GM19372 (cell line): ENCODE measurements around the gene BTAF1.

Experiments
- ATAC-seq: cut with Tn5 transposase; IDR thresholded peaks from one replicate; pipeline ENCODE4 v1.9.1; 2021; ENCODE audit warnings: mild to moderate bottlenecking, low read depth, moderate library complexity; ENCODE audit not compliant: unreplicated experiment

The BTAF1 gene

DNA sequence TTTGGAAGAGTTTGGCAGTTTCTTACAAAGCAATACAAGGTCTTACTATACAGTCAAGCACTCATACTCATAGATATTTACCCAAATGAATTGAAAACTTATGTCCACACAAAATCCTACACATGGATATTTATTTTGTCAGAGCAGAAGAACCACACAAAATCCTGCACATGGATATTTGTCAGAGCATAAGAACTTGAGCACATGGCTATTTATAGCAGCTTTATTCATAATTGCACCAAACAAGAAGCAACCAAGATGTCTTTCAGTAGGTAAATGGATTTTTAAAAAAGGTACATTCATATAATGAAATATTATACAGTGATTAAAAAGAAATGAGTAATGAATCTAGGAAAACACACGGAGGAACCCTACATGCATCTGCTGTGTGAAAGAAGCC, 115.4 kb downstream of the BTAF1 start:
- no peak for ATAC-seq

- ATAC-seq: no peak
Observed at GRCh38 chr10:92042541-92042940, 119.0 kb downstream of the BTAF1 start.

DNA sequence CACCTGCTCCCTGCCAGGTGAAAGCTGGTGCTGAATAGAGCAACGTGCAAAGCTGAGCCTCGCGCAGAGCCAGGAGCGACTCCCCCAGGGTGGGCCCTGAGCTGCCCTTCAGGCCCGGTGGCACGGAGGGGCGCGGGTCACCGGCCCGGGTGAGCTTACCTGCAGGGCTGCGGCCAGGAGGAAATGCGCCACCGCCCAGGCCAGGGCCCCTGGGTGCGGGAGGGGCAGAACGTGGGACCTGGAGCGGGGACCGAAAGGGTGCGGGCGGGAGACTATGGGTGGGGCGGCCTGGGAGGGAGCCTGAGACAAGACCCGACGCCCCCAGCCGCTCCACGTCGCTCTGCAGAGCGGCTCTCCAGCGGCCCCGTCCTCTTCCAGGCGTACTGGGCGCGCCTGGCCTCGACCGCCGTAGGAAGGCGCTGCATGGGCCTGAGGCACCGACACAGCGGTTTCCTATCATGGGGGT, 122.1 kb downstream of the BTAF1 start:
- ATAC-seq: no peak

DNA sequence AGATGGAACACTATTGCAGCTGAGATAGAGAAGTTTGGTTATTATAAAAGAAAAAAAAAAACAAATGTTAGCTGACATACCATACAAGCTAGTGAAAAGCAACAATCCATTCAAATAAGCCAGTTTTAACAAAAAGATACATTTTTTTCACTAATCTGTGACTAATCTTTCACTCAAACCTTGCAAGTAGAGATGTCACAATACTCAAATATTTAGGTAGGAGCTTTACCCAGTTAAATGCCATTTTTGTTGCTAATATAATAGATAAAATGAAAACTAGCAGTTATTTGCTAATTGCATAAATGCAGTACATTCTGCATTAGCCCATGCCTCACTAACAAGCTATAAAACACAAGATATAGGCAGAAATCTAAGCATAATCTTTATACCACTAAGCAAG, 123.6 kb downstream of the BTAF1 start:
- no peak for ATAC-seq

- no peak for ATAC-seq
Observed at GRCh38 chr10:92052088-92052487, 128.5 kb downstream of the BTAF1 start.

DNA sequence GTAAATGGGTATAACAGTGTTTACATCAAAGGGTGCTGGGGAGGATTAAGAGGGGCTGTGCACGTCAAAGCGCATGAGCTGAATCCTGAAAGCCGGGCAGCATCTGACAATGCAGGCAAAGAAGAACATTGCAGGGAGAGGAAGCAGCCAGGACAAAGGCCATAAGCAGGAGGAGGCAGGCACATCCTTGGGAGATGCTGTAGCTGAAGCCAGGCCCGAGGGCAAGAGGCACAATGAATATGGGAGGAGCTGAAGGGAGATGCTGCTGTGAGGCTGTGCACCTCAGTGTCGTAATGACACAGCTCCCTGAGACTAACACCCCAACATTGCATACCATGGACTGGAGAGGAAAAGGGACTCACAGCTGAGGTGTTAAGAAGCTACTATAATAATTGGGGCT, 129.2 kb downstream of the BTAF1 start:
- no peak for ATAC-seq

- ATAC-seq: no peak
Observed at GRCh38 chr10:92054807-92055206, 131.2 kb downstream of the BTAF1 start.

- no peak for ATAC-seq
Observed at GRCh38 chr10:92062273-92062672, 138.7 kb downstream of the BTAF1 start.

GRCh38 chr10:92064506-92064905, 140.9 kb downstream of the BTAF1 start:
- ATAC-seq: no peak

- no peak for ATAC-seq
Observed at GRCh38 chr10:92066386-92066785, 142.8 kb downstream of the BTAF1 start.

DNA sequence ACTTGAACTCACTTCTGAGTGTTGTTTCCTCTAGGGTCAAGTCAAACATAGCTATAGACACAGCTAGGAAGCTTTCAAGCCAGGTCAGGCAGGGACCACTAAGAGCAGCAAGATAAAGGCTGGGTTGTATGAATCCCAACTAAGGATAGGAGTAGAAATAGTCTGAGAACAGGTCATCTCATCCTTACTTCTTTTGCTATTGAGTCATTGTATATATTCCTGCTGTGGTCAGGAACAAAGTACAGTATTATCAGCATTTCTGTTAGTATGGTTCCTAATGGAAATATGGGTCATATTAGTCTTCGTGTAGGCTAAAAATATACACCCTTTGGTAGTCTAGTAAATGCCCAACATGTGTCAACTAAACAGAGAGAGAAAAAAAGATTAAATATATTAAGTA, 145.3 kb downstream of the BTAF1 start:
- ATAC-seq: no peak

- no peak for ATAC-seq
Observed at GRCh38 chr10:92074126-92074887, 150.7 kb downstream of the BTAF1 start.

DNA sequence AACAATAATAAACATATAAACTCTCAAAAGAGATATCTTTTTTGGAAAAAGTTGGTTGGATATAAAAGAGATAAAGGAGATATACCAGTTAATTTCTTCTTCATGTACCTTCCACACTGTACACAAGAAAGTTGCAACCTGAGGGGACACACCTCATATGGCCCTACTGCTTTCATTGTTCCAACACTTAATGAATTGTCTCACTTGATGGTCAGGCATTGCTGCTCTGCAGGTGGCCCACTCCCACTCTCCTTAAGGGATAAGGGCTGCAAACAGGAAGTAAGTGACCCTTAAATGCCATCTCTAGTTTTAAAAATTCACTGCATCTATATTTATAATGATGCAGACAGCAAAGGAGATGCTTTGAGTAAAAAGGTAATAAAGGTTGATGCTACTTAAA, 152.3 kb downstream of the BTAF1 start:
- ATAC-seq: no peak

DNA sequence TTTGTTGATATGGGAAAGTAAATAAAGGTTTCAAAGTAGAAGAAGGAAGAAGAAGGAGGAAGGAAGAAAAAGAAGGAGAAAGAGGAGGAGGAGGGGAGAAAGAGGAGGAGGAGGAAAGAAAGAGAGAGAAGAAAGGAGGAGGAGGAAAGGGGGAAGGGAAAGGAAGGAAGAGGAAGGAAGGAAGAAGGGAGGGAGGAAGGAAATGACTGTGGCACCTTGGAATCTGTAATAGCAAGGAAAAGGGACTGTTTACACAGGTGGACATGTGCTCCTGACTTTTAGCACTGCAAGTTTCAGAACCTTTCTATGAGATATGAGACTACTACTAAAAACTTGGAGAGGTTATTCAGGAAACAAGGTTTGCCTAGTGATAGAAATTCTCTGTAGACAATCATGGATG, 153.2 kb downstream of the BTAF1 start:
- no peak for ATAC-seq

DNA sequence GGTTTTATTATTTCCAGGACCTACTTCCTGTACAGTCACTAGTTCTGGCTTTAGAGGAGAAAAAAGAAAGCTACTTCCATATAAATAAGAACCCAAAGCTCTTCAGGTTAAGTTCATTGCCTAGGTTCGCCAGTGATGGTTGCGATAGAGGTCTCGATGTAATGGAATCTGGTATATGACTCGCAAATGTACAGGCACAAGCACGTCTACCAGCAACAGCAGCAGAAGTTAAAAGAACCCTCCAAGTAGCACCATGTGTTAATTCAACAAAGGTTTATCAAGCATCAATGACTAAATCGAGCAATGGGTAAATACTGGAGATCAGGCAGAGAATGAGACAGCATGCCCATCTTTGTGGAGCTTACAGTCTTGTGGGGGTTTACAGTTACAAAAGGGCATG, 155.4 kb downstream of the BTAF1 start:
- ATAC-seq: no peak
